Neural crest cell (in vitro differentiated cells): ENCODE measurements around the gene SLC13A3. TPM values are rescaled to one million over a fixed set of nuclear protein-coding genes. Genes with fewer than 3 reads are reported as not detected.

ENCODE experiments used
- DNase-seq: peaks from one replicate; pipeline ENCODE4 v3.0.0; 2021; ENCODE audit warnings: low read depth, mixed read lengths, low spot score
- H3K27ac Mint-ChIP-seq: one replicate; pipeline ENCODE4 v1.8.0; 2021; ENCODE audit warnings: mild to moderate bottlenecking, mixed read lengths; ENCODE audit not compliant: unreplicated experiment
- H3K27me3 Mint-ChIP-seq: 2 replicates; pipeline ENCODE4 v1.8.0; 2021; ENCODE audit warnings: low read depth, mild to moderate bottlenecking, mixed read lengths
- H3K36me3 Mint-ChIP-seq: 2 replicates; pipeline ENCODE4 v1.8.0; 2021; ENCODE audit warnings: low read depth, mild to moderate bottlenecking, mixed read lengths
- H3K4me1 Mint-ChIP-seq: 2 replicates; pipeline ENCODE4 v1.8.0; 2021; ENCODE audit warnings: mixed read lengths
- H3K4me3 Mint-ChIP-seq: one replicate; pipeline ENCODE4 v1.8.0; 2021; ENCODE audit warnings: mild to moderate bottlenecking, mixed read lengths
- H3K9me3 Mint-ChIP-seq: 2 replicates; pipeline ENCODE4 v1.8.0; 2021; ENCODE audit warnings: mixed read lengths
- total RNA-seq: library from RNA; stranded (reverse); gene quantifications from 2 replicates; pipeline ENCODE4 v1.2.1, GENCODE V29; 2021
- TF ChIP-seq, protein P1 (sequence below): fragments of 200-600 bp; sonication (generic); conservative IDR thresholded peaks from 2 replicates; pipeline ENCODE4 v1.5.0; 2021; ENCODE audit warnings: antibody characterized with exemption, mild to moderate bottlenecking

The SLC13A3 gene
- total RNA-seq, 1 donor from 2014 or later = 6.7 TPM

DNA sequence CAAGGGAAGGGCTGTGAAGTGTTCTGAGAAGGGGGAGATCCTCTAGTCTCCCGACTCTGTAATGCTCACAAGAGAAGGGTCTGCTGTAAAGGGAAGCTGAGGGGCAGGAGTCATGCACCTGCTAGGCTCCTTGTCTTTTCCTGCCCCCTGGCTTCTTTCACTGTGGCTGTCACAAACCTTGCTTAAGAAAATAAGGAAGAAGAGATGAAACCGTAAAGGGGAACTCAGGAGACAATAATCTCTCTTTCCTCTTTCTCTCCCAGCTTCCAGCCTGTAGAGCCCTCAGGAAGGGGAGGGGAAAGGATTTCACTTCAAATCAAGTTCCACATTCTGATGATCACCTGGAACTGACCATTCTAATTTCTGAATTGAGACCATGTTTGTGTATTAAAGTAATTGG is 26.3 kb downstream of the SLC13A3 start:
- TF ChIP-seq, protein P1, sequence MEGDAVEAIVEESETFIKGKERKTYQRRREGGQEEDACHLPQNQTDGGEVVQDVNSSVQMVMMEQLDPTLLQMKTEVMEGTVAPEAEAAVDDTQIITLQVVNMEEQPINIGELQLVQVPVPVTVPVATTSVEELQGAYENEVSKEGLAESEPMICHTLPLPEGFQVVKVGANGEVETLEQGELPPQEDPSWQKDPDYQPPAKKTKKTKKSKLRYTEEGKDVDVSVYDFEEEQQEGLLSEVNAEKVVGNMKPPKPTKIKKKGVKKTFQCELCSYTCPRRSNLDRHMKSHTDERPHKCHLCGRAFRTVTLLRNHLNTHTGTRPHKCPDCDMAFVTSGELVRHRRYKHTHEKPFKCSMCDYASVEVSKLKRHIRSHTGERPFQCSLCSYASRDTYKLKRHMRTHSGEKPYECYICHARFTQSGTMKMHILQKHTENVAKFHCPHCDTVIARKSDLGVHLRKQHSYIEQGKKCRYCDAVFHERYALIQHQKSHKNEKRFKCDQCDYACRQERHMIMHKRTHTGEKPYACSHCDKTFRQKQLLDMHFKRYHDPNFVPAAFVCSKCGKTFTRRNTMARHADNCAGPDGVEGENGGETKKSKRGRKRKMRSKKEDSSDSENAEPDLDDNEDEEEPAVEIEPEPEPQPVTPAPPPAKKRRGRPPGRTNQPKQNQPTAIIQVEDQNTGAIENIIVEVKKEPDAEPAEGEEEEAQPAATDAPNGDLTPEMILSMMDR = no peak

DNA sequence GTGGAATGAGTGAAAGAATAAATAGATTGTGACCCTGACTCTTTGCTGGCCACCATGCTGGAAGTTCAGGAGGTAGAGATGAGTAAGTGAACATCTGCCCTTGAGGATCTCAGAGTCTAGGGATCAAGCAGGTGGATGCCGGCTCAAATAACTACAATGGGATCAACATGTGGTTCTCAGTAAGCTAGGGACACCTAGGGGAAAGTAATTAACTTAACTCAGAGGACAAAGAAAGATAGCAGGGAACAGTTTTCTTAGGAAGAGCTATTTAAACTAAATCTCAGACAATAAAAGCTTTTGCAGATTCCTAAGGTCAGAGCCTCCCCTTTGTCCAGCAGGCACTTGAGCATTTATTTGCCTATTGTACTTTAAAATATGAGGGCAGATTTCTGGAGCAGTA is 29.1 kb downstream of the SLC13A3 start:
- H3K27ac Mint-ChIP-seq = no peak overlapping the region

More for the DNA sequence above, 26.3 kb downstream of the SLC13A3 start:
- Mint-ChIP-seq H3K27ac (no peak overlapping the region), H3K36me3 (peaks cover 10% of the 10 kb centered on the region), H3K4me1 (peaks cover 20% of the 10 kb centered on the region), H3K4me3 (no peak overlapping the region), H3K9me3 (peaks cover 6% of the 10 kb centered on the region), H3K27me3 (no peaks in the 10 kb centered on the region)
- no peak for DNase-seq

DNA sequence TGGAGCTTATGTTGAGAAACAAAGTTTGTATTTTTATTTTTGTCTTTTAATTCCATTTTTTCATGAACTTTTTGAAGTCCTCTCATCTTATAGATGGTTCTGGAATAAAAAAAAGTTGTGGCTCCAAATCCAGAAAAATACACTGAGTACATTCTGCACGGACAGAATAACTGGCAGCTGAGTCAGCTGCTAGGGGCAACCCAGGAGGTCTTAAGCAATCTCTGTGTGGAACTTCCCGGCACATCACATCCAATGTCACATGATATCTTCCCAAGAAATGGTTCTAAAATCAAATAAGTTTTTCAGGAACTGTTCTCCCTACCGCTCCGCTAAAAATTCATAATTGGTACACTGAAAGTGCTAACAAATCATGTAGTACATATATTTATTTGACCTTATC is 29.8 kb downstream of the SLC13A3 start:
- no peak overlapping the region for H3K27ac Mint-ChIP-seq
- DNase-seq = no peak
- H3K9me3 Mint-ChIP-seq = peaks cover 6% of the 10 kb centered on the region
- H3K4me3 Mint-ChIP-seq = no peak overlapping the region
- TF ChIP-seq, protein P1 = no peak
- H3K27me3 Mint-ChIP-seq = no peaks in the 10 kb centered on the region
- H3K36me3 Mint-ChIP-seq = peaks cover 5% of the 10 kb centered on the region
- peaks cover 14% of the 10 kb centered on the region for H3K4me1 Mint-ChIP-seq

More for the DNA sequence above, 29.1 kb downstream of the SLC13A3 start:
- peaks cover 5% of the 10 kb centered on the region for H3K36me3 Mint-ChIP-seq
- H3K27me3 Mint-ChIP-seq = no peaks in the 10 kb centered on the region
- H3K9me3 Mint-ChIP-seq = peaks cover 6% of the 10 kb centered on the region
- no peak overlapping the region for H3K4me3 Mint-ChIP-seq
- TF ChIP-seq, protein P1 = no peak
- no peak for DNase-seq
- peaks cover 20% of the 10 kb centered on the region for H3K4me1 Mint-ChIP-seq

DNA sequence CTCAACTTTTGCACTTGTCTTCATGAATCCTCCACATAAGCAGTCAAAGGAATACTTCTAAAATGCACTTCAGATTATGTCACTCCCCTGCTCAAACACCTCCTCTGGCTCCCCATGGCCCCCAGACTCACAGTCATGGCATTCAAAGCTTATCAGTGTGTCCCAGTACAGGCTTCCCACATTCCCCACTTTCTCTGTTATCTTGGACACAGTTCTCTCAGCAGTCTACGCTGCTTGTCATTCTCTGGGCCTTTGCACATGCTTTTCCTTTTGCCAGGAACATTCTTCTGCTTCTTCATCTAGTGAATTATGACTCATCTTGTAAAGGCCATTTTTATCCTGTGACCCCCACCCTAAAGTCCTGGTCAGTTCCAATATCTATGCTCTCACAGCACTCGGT is 31.8 kb downstream of the SLC13A3 start:
- no peak for DNase-seq
- Mint-ChIP-seq H3K9me3 (peaks cover 6% of the 10 kb centered on the region), H3K27ac (peak overlapping the region; percentile 52), H3K36me3 (peaks cover 5% of the 10 kb centered on the region), H3K27me3 (no peaks in the 10 kb centered on the region), H3K4me1 (peaks cover 14% of the 10 kb centered on the region), H3K4me3 (no peak overlapping the region)
- TF ChIP-seq, protein P1 = no peak

DNA sequence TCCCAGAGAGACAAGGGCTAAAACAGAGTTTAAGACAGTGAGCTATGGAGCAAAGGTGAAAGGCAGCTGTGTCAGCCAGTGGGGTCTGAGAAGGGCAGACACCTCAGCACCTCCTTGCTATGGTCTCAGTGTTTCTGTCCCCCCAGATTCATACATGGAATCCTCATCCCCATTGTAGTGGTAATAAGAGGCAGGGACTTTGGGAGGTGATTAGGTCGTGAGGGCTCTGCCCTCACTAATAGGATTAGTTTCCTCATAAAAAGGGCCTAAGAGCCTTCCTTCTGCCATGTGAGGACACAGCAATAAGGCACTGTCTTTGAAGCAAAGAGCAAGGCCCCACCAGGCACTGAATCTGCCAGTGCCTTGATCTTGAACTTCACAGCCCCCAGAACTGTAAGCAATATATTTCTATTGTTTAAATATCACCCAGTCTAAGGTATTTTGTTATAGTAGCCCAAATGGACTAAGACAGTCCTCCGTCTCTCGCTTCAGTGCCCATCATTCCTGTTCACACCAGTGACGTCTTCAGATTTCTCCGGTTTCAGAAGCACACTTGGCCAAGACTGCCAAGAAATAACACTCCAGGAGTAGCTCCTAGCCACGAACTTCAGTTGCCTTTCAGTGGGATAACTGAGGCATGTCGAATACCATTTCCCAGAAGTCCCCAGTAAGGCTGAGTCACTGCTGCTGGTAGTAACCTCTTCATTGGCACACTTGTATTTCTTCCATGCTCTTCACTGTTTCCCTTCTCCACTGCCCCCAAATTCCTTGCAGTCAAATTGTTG is 32.8 kb downstream of the SLC13A3 start:
- TF ChIP-seq, protein P1 = no peak
- no peak for DNase-seq
- Mint-ChIP-seq H3K36me3 (no peaks in the 10 kb centered on the region), H3K9me3 (no peaks in the 10 kb centered on the region), H3K4me1 (peaks cover 14% of the 10 kb centered on the region), H3K27ac (no peak overlapping the region), H3K27me3 (no peaks in the 10 kb centered on the region), H3K4me3 (no peak overlapping the region)
